HEK293 (cell line): Measurements from ENCODE around the gene ZCCHC3.

ENCODE experiments used
- BCL11A ChIP-seq: fragments of 450-650 bp; formaldehyde crosslinking; IDR thresholded peaks from 2 replicates; pipeline ENCODE4 v1.5.1; 2016; ENCODE audit warnings: low read depth, missing biosample characterization, missing genetic modification characterization
- INSM2 ChIP-seq: fragments of 450-650 bp; formaldehyde crosslinking; IDR thresholded peaks from 2 replicates; pipeline ENCODE4 v1.5.1; 2016; ENCODE audit warnings: missing biosample characterization, missing genetic modification characterization
- KLF17 ChIP-seq: fragments of 450-650 bp; formaldehyde crosslinking; IDR thresholded peaks from 2 replicates; pipeline ENCODE4 v1.5.1; 2016; ENCODE audit warnings: missing biosample characterization, missing genetic modification characterization
- KLF9 ChIP-seq: fragments of 450-650 bp; formaldehyde crosslinking; IDR thresholded peaks from 2 replicates; pipeline ENCODE4 v1.5.1; 2016; ENCODE audit warnings: missing biosample characterization, missing genetic modification characterization, low read depth
- PATZ1 ChIP-seq: fragments of 450-650 bp; formaldehyde crosslinking; IDR thresholded peaks from 2 replicates; pipeline ENCODE4 v1.5.1; 2016; ENCODE audit warnings: missing biosample characterization, missing genetic modification characterization
- PRDM10 ChIP-seq: fragments of 450-650 bp; formaldehyde crosslinking; IDR thresholded peaks from 2 replicates; pipeline ENCODE4 v1.5.1; 2016; ENCODE audit warnings: missing biosample characterization, missing genetic modification characterization
- PRDM2 ChIP-seq: fragments of 450-650 bp; formaldehyde crosslinking; IDR thresholded peaks from 2 replicates; pipeline ENCODE4 v1.5.1; 2016; ENCODE audit warnings: missing biosample characterization, missing genetic modification characterization, borderline replicate concordance
- PRDM6 ChIP-seq: fragments of 450-650 bp; formaldehyde crosslinking; IDR thresholded peaks from 2 replicates; pipeline ENCODE4 v1.5.1; 2017; ENCODE audit warnings: missing biosample characterization, missing genetic modification characterization
- ZBTB17 ChIP-seq: fragments of 450-650 bp; formaldehyde crosslinking; IDR thresholded peaks from 2 replicates; pipeline ENCODE4 v1.5.1; 2016; ENCODE audit warnings: missing biosample characterization, missing genetic modification characterization
- ZNF112 ChIP-seq: fragments of 450-650 bp; formaldehyde crosslinking; IDR thresholded peaks from 2 replicates; pipeline ENCODE4 v1.5.0; 2017; ENCODE audit warnings: missing biosample characterization, missing genetic modification characterization
- ZNF366 ChIP-seq: fragments of 450-650 bp; formaldehyde crosslinking; conservative IDR thresholded peaks from 2 replicates; pipeline ENCODE4 v1.5.1; 2016; ENCODE audit warnings: missing biosample characterization, missing genetic modification characterization
- ZNF391 ChIP-seq: fragments of 450-650 bp; formaldehyde crosslinking; IDR thresholded peaks from 2 replicates; pipeline ENCODE4 v1.5.1; 2016; ENCODE audit warnings: low read depth, missing biosample characterization, missing genetic modification characterization, borderline replicate concordance
- ZNF558 ChIP-seq: fragments of 450-650 bp; formaldehyde crosslinking; IDR thresholded peaks from 2 replicates; pipeline ENCODE4 v1.5.1; 2016; ENCODE audit warnings: missing biosample characterization, missing genetic modification characterization
- ZNF610 ChIP-seq: fragments of 450-650 bp; formaldehyde crosslinking; IDR thresholded peaks from 2 replicates; pipeline ENCODE4 v1.5.1; 2016; ENCODE audit warnings: missing biosample characterization, missing genetic modification characterization, borderline replicate concordance
- ZNF624 ChIP-seq: fragments of 450-650 bp; formaldehyde crosslinking; IDR thresholded peaks from 2 replicates; pipeline ENCODE4 v1.5.1; 2017; ENCODE audit warnings: missing biosample characterization, missing genetic modification characterization
- ZNF692 ChIP-seq: fragments of 450-650 bp; formaldehyde crosslinking; IDR thresholded peaks from 2 replicates; pipeline ENCODE4 v1.5.1; 2016; ENCODE audit warnings: missing biosample characterization, missing genetic modification characterization
- ZXDB ChIP-seq: fragments of 450-650 bp; formaldehyde crosslinking; IDR thresholded peaks from 2 replicates; pipeline ENCODE4 v1.5.1; 2016; ENCODE audit warnings: missing biosample characterization, missing genetic modification characterization

Gene ZCCHC3

GRCh38 chr20:330233-331149 is 33.1 kb downstream of the ZCCHC3 start (continued):
- TF ChIP-seq KLF9 (tag by site-specific recombination) (0 out of 2 replicates have a peak, but pooled peaks have one; percentile 31), INSM2 (tag by site-specific recombination) (no peak), ZNF610 (no peak), KLF17 (tag by site-specific recombination) (peak; percentile 45; the same call in 1 of the 2 replicates), ZNF558 (tag by site-specific recombination) (no peak), PRDM6 (tag by site-specific recombination) (no peak), ZNF692 (peak; percentile 13; the same call in 1 of the 2 replicates), PRDM10 (peak; percentile 96), ZBTB17 (tag by site-specific recombination) (0 out of 2 replicates have a peak, but pooled peaks have one; percentile 48), ZNF391 (no peak), ZXDB (no peak), ZNF624 (tag by site-specific recombination) (no peak), ZNF112 (tag by site-specific recombination) (no peak), PRDM2 (tag by site-specific recombination) (no peak), ZNF366 (tag by site-specific recombination) (peak; percentile 39), PATZ1 (tag by site-specific recombination) (0 out of 2 replicates have a peak, but pooled peaks have one; percentile 13), BCL11A (tag by site-specific recombination) (no peak)
